ENCODE data around the gene DNM2. TPM values are rescaled to one million over a fixed set of nuclear protein-coding genes. Genes with fewer than 3 reads are reported as not detected.

DNM2 gene
- total and polyA plus RNA-seq, 2 of the 13 experiments (the other 11 are each of a cell fraction or from before 2014, with no cell fraction given) = 41.7 to 59.8 TPM

DNA sequence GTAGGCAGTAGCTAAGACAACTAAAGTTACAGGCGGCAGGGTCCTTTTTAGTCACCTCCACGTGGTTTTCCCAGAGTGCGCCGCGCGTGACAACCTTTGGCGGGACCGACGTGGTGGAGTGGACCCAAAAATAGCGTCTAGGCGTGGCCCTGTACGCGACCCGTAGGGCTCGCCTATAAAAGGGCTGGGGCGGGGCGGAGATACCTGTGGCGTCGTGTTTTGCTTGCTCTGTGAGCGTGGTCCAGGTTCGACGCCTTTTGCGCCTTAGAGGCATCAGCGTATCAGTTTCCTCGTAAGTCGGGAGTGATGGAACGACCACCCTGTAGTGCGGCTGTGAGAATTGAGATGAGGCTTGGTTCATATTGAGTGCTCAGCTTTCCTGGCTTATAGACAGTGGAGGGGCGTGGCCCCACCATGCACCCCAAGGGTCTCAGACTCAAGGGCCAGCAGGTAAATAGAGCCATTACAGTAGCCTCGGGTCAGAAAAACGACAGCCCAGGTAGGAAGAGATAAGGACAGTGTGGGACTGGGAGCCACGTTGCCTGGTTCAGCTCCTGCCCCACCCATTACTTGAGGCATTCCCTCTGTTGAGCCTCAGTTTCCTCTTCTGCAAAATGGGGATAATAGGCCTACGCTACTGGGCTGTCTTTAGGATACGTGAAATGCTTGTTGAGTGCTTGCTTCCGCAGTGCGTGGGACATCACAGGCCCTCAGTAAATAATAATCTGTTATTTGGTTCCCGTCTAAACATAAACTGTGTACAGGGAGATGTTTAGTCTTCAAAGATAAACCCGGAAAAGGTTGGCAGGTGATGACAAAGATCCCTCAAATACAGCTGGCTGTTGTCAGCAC lies 118.8 kb downstream of the DNM2 start (continued):
- no peak for TF ChIP-seq ZNF101 (CRISPR knock-in tag; IDR thresholded peaks at IDR 0.05; ENCODE audit: borderline replicate concordance, low read depth)
- TF ChIP-seq PHF5A (CRISPR knock-in tag; IDR thresholded peaks at IDR 0.05; ENCODE audit: low read depth, unreplicated experiment) = no peak
- TF ChIP-seq SALL2 (CRISPR knock-in tag; IDR thresholded peaks at IDR 0.05) = no peak; the same call in 1 of the 2 replicates
- no peak for TF ChIP-seq ZNF205 (CRISPR knock-in tag; IDR thresholded peaks at IDR 0.05)
- TF ChIP-seq, protein P1, sequence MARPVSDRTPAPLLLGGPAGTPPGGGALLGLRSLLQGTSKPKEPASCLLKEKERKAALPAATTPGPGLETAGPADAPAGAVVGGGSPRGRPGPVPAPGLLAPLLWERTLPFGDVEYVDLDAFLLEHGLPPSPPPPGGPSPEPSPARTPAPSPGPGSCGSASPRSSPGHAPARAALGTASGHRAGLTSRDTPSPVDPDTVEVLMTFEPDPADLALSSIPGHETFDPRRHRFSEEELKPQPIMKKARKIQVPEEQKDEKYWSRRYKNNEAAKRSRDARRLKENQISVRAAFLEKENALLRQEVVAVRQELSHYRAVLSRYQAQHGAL (CRISPR knock-in tag; IDR thresholded peaks at IDR 0.05; ENCODE audit: not compliant biosample characterization) = no peak
- peak; percentile 54; the same call in 1 of the 2 replicates for TF ChIP-seq ZFP82 (CRISPR knock-in tag; IDR thresholded peaks at IDR 0.05; ENCODE audit: borderline replicate concordance)
- TF ChIP-seq PHB2 (IDR thresholded peaks at IDR 0.05; ENCODE audit: partially characterized antibody) = no peak
- TF ChIP-seq, protein P2, sequence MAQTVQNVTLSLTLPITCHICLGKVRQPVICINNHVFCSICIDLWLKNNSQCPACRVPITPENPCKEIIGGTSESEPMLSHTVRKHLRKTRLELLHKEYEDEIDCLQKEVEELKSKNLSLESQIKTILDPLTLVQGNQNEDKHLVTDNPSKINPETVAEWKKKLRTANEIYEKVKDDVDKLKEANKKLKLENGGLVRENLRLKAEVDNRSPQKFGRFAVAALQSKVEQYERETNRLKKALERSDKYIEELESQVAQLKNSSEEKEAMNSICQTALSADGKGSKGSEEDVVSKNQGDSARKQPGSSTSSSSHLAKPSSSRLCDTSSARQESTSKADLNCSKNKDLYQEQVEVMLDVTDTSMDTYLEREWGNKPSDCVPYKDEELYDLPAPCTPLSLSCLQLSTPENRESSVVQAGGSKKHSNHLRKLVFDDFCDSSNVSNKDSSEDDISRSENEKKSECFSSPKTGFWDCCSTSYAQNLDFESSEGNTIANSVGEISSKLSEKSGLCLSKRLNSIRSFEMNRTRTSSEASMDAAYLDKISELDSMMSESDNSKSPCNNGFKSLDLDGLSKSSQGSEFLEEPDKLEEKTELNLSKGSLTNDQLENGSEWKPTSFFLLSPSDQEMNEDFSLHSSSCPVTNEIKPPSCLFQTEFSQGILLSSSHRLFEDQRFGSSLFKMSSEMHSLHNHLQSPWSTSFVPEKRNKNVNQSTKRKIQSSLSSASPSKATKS (CRISPR knock-in tag; IDR thresholded peaks at IDR 0.05) = no peak
- TF ChIP-seq KLF6 (CRISPR knock-in tag; IDR thresholded peaks at IDR 0.05) = peak; percentile 15; the same call in 1 of the 2 replicates
- TF ChIP-seq, protein P3, sequence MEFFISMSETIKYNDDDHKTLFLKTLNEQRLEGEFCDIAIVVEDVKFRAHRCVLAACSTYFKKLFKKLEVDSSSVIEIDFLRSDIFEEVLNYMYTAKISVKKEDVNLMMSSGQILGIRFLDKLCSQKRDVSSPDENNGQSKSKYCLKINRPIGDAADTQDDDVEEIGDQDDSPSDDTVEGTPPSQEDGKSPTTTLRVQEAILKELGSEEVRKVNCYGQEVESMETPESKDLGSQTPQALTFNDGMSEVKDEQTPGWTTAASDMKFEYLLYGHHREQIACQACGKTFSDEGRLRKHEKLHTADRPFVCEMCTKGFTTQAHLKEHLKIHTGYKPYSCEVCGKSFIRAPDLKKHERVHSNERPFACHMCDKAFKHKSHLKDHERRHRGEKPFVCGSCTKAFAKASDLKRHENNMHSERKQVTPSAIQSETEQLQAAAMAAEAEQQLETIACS (CRISPR knock-in tag; IDR thresholded peaks at IDR 0.05) = 0 out of 2 replicates have a peak, but pooled peaks have one; percentile 10
- no peak for TF ChIP-seq GABPB1 (CRISPR knock-in tag; IDR thresholded peaks at IDR 0.05)
- TF ChIP-seq, protein P4, sequence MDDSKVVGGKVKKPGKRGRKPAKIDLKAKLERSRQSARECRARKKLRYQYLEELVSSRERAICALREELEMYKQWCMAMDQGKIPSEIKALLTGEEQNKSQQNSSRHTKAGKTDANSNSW (CRISPR knock-in tag; IDR thresholded peaks at IDR 0.05; ENCODE audit: borderline replicate concordance) = no peak
- TF ChIP-seq TRIM24 (CRISPR knock-in tag; IDR thresholded peaks at IDR 0.05) = no peak
- peak; percentile 14; the same call in 1 of the 2 replicates for TF ChIP-seq ZFP1 (CRISPR knock-in tag; IDR thresholded peaks at IDR 0.05)
- TF ChIP-seq ZBTB21 (CRISPR knock-in tag; IDR thresholded peaks at IDR 0.05) = no peak
- TF ChIP-seq ZNF20 (CRISPR knock-in tag; IDR thresholded peaks at IDR 0.05) = no peak
- no peak for TF ChIP-seq SATB2 (CRISPR knock-in tag; IDR thresholded peaks at IDR 0.05)
- TF ChIP-seq MEF2D (CRISPR knock-in tag; IDR thresholded peaks at IDR 0.05) = peak; percentile 93
- TF ChIP-seq ZBTB42 (CRISPR knock-in tag; IDR thresholded peaks at IDR 0.05) = no peak
- TF ChIP-seq HDAC1 (CRISPR knock-in tag; IDR thresholded peaks at IDR 0.05) = peak; percentile 18; the same call in 1 of the 2 replicates
- TF ChIP-seq, protein P5, sequence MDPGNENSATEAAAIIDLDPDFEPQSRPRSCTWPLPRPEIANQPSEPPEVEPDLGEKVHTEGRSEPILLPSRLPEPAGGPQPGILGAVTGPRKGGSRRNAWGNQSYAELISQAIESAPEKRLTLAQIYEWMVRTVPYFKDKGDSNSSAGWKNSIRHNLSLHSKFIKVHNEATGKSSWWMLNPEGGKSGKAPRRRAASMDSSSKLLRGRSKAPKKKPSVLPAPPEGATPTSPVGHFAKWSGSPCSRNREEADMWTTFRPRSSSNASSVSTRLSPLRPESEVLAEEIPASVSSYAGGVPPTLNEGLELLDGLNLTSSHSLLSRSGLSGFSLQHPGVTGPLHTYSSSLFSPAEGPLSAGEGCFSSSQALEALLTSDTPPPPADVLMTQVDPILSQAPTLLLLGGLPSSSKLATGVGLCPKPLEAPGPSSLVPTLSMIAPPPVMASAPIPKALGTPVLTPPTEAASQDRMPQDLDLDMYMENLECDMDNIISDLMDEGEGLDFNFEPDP (CRISPR knock-in tag; conservative IDR thresholded peaks at IDR 0.05) = no peak
- no peak; the same call in 1 of the 2 replicates for TF ChIP-seq ZNF530 (CRISPR knock-in tag; IDR thresholded peaks at IDR 0.05; ENCODE audit: low read depth)
- no peak for TF ChIP-seq ZNF17 (CRISPR knock-in tag; IDR thresholded peaks at IDR 0.05)

Data from HepG2 (cell line).